ENCODE data around the gene CANT1. TPM values are rescaled to one million over a fixed set of nuclear protein-coding genes. Genes with fewer than 3 reads are reported as not detected.

CANT1 gene
- total and polyA plus RNA-seq, 2 donors (not counting 1 experiment from before 2014, with no cell fraction given): 39.9 to 46.6 TPM

GRCh38 chr17:78944956-78945355 is 64.6 kb downstream of the CANT1 start:
- DNase-seq (ENCODE audit: low read depth in 2 of 2): no peak
- peaks cover 2% of the 10 kb centered on the region for H3K4me1 ChIP-seq (ENCODE audit: control insufficient read depth, extremely low read depth, insufficient read depth, low read length)

GRCh38 chr17:78944026-78944425 is 65.5 kb downstream of the CANT1 start:
- no peak for TF ChIP-seq CTCF (conservative IDR thresholded peaks at IDR 0.05 in 1 of 2, IDR thresholded peaks at IDR 0.05 in 1 of 2; ENCODE audit: low read depth in 1 of 2, low read length in 2 of 2)
- Histone ChIP-seq H3K4me3 (replicated peaks in 1 of 4; ENCODE audit: control extremely low read depth in 1 of 4, insufficient read depth in 1 of 4, low read depth in 3 of 4, low read length in 4 of 4) (no peak overlapping the region), H3K27ac (ENCODE audit: insufficient read depth, low read length) (no peak overlapping the region)

More at GRCh38 chr17:78944956-78945355, 64.6 kb downstream of the CANT1 start:
- H4K20me1 ChIP-seq (ENCODE audit: control insufficient read depth, extremely low read depth, insufficient read depth, low read length): no peaks in the 10 kb centered on the region
- H3K4me3 ChIP-seq (replicated peaks in 1 of 4; ENCODE audit: control extremely low read depth in 1 of 4, insufficient read depth in 1 of 4, low read depth in 3 of 4, low read length in 4 of 4): no peak overlapping the region
- H3K4me2 ChIP-seq (ENCODE audit: extremely low read depth, insufficient read depth, low read length): no peak overlapping the region
- peaks cover 7% of the 10 kb centered on the region for H3K27me3 ChIP-seq (ENCODE audit: control insufficient read depth, insufficient read depth, low read length)
- H3K79me2 ChIP-seq (ENCODE audit: control insufficient read depth, insufficient read depth, low read length): no peaks in the 10 kb centered on the region
- H3K9me3 ChIP-seq (ENCODE audit: control insufficient read depth, insufficient read depth, low read depth, low read length): no peaks in the 10 kb centered on the region
- H3K36me3 ChIP-seq (ENCODE audit: control insufficient read depth, insufficient read depth, low read length): no peaks in the 10 kb centered on the region
- H3K9ac ChIP-seq (ENCODE audit: insufficient read depth, low read length): no peak overlapping the region
- no peak overlapping the region for H3K27ac ChIP-seq (ENCODE audit: insufficient read depth, low read length)
- no peak overlapping the region for H2AFZ ChIP-seq (ENCODE audit: low read length)
- no peak for TF ChIP-seq CTCF (conservative IDR thresholded peaks at IDR 0.05 in 1 of 2, IDR thresholded peaks at IDR 0.05 in 1 of 2; ENCODE audit: low read depth in 1 of 2, low read length in 2 of 2)
- no peak for TF ChIP-seq EZH2 (IDR thresholded peaks at IDR 0.05; ENCODE audit: low read length, missing control alignments)

More at GRCh38 chr17:78944026-78944425, 65.5 kb downstream of the CANT1 start:
- Histone ChIP-seq H3K4me1 (ENCODE audit: control insufficient read depth, extremely low read depth, insufficient read depth, low read length) (peaks cover 2% of the 10 kb centered on the region), H3K79me2 (ENCODE audit: control insufficient read depth, insufficient read depth, low read length) (no peaks in the 10 kb centered on the region), H4K20me1 (ENCODE audit: control insufficient read depth, extremely low read depth, insufficient read depth, low read length) (no peaks in the 10 kb centered on the region), H3K36me3 (ENCODE audit: control insufficient read depth, insufficient read depth, low read length) (no peaks in the 10 kb centered on the region), H3K9me3 (ENCODE audit: control insufficient read depth, insufficient read depth, low read depth, low read length) (no peaks in the 10 kb centered on the region), H2AFZ (ENCODE audit: low read length) (no peak overlapping the region), H3K9ac (ENCODE audit: insufficient read depth, low read length) (no peak overlapping the region), H3K27me3 (ENCODE audit: control insufficient read depth, insufficient read depth, low read length) (peaks cover 7% of the 10 kb centered on the region), H3K4me2 (ENCODE audit: extremely low read depth, insufficient read depth, low read length) (no peak overlapping the region)
- DNase-seq (ENCODE audit: low read depth in 2 of 2): no peak

Other genes with a start within 250 kb of the CANT1 start
- gene CYTH1, start 227.5 kb downstream of the CANT1 start, total RNA-seq: 6.7 and 9.9 TPM in 2 replicates
- 8.9 and 11.3 TPM in 2 replicates for gene CYTH1, start 227.5 kb downstream of the CANT1 start, polyA plus RNA-seq
- gene USP36, start 168.9 kb downstream of the CANT1 start, total RNA-seq: 16.7 and 18.3 TPM in 2 replicates
- 15.4 and 27.4 TPM in 2 replicates for gene USP36, start 168.9 kb downstream of the CANT1 start, polyA plus RNA-seq
- gene CEP295NL, start 106.6 kb downstream of the CANT1 start, total RNA-seq: 2.3 and 2.8 TPM in 2 replicates
- gene CEP295NL, start 106.6 kb downstream of the CANT1 start, polyA plus RNA-seq: 0.10 and 0.15 TPM in 2 replicates
- 88.9 and 155 TPM in 2 replicates for gene TIMP2, start 84.4 kb downstream of the CANT1 start, total RNA-seq
- gene TIMP2, start 84.4 kb downstream of the CANT1 start, polyA plus RNA-seq: 607 and 745 TPM in 2 replicates
- gene LGALS3BP, start 29.8 kb downstream of the CANT1 start, total RNA-seq: 320 and 387 TPM in 2 replicates
- 93.2 and 128 TPM in 2 replicates for gene LGALS3BP, start 29.8 kb downstream of the CANT1 start, polyA plus RNA-seq
- 32.4 and 45.2 TPM in 2 replicates for gene C1QTNF1, start 14.4 kb upstream of the CANT1 start, total RNA-seq
- 15.0 and 15.7 TPM in 2 replicates for gene C1QTNF1, start 14.4 kb upstream of the CANT1 start, polyA plus RNA-seq
- gene ENGASE, start 65.1 kb upstream of the CANT1 start, total RNA-seq: 14.9 and 15.9 TPM in 2 replicates
- gene ENGASE, start 65.1 kb upstream of the CANT1 start, polyA plus RNA-seq: 3.6 and 3.9 TPM in 2 replicates